ENCODE data around the gene PIKFYVE.

The PIKFYVE gene

DNA sequence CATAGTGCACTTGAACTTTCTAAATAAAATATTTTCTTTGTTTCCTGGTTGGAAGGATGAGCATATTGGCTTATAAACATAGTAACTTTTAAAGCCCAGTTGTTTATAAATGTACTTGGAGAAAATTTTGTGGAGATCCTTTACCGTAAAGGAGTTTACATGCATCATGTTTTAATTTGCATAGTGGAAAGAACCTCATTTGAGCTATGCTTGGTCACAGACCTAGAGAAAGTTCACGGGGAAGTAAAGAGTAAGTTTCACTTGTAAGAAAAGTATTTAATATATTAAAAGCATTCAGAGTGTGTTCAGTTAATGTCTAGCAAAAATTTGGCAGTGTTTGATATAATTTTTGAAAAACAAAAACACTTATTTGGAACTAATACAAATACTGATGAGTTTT is 45.3 kb downstream of the PIKFYVE start:
- H3K36me3 ChIP-seq (ENCODE audit: low read depth): peaks cover 38% of the 10 kb centered on the region
- TF ChIP-seq, protein P1, sequence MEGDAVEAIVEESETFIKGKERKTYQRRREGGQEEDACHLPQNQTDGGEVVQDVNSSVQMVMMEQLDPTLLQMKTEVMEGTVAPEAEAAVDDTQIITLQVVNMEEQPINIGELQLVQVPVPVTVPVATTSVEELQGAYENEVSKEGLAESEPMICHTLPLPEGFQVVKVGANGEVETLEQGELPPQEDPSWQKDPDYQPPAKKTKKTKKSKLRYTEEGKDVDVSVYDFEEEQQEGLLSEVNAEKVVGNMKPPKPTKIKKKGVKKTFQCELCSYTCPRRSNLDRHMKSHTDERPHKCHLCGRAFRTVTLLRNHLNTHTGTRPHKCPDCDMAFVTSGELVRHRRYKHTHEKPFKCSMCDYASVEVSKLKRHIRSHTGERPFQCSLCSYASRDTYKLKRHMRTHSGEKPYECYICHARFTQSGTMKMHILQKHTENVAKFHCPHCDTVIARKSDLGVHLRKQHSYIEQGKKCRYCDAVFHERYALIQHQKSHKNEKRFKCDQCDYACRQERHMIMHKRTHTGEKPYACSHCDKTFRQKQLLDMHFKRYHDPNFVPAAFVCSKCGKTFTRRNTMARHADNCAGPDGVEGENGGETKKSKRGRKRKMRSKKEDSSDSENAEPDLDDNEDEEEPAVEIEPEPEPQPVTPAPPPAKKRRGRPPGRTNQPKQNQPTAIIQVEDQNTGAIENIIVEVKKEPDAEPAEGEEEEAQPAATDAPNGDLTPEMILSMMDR (IDR thresholded peaks at IDR 0.05; ENCODE audit: poor library complexity, severe bottlenecking): no peak
- no peaks in the 10 kb centered on the region for H3K4me1 ChIP-seq (ENCODE audit: insufficient read depth, poor library complexity, severe bottlenecking)
- H3K4me3 ChIP-seq (ENCODE audit: severe bottlenecking): no peak overlapping the region
- ATAC-seq (ENCODE audit: low read depth): no peak
- DNase-seq (ENCODE audit: low spot score): no peak
- no peaks in the 10 kb centered on the region for H3K9me3 ChIP-seq (ENCODE audit: severe bottlenecking)
- no peak overlapping the region for H3K27ac ChIP-seq (ENCODE audit: poor library complexity, severe bottlenecking)
- no peaks in the 10 kb centered on the region for H3K27me3 ChIP-seq (ENCODE audit: insufficient read depth, poor library complexity, severe bottlenecking)

DNA sequence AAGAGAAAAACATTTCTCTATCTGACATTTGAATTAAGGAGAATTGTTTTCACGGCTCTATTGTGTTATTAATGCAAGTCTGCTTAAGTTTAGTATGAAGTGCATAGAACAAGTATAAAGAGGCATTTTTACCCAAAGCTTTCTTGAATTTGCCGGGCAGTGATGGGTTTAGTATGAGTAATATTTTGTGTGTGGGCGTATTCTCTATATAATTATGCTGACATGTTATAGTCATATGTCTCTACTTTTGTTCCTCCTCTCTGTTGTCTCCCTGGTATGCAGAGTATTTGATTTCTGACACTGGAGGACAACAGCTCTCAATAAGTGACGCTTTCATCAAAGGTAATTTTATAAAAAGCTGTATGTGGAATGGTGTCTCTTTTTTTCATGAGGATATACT is 45.9 kb downstream of the PIKFYVE start:
- Histone ChIP-seq H3K9me3 (ENCODE audit: severe bottlenecking) (no peaks in the 10 kb centered on the region), H3K36me3 (ENCODE audit: low read depth) (peaks cover 40% of the 10 kb centered on the region), H3K27ac (ENCODE audit: poor library complexity, severe bottlenecking) (no peak overlapping the region), H3K4me3 (ENCODE audit: severe bottlenecking) (no peak overlapping the region), H3K27me3 (ENCODE audit: insufficient read depth, poor library complexity, severe bottlenecking) (no peaks in the 10 kb centered on the region), H3K4me1 (ENCODE audit: insufficient read depth, poor library complexity, severe bottlenecking) (no peaks in the 10 kb centered on the region)
- TF ChIP-seq, protein P1 (IDR thresholded peaks at IDR 0.05; ENCODE audit: poor library complexity, severe bottlenecking): no peak
- DNase-seq (ENCODE audit: low spot score) (no peak), ATAC-seq (ENCODE audit: low read depth) (no peak)

- DNase-seq (ENCODE audit: low spot score): no peak
- H3K36me3 ChIP-seq (ENCODE audit: low read depth): peaks cover 51% of the 10 kb centered on the region
- no peak overlapping the region for H3K4me3 ChIP-seq (ENCODE audit: severe bottlenecking)
- H3K27ac ChIP-seq (ENCODE audit: poor library complexity, severe bottlenecking): no peak overlapping the region
- H3K4me1 ChIP-seq (ENCODE audit: insufficient read depth, poor library complexity, severe bottlenecking): no peaks in the 10 kb centered on the region
- TF ChIP-seq, protein P1 (IDR thresholded peaks at IDR 0.05; ENCODE audit: poor library complexity, severe bottlenecking): no peak
- no peaks in the 10 kb centered on the region for H3K9me3 ChIP-seq (ENCODE audit: severe bottlenecking)
- no peak for ATAC-seq (ENCODE audit: low read depth)
- H3K27me3 ChIP-seq (ENCODE audit: insufficient read depth, poor library complexity, severe bottlenecking): no peaks in the 10 kb centered on the region
These were observed 49.2 kb downstream of the PIKFYVE start for GRCh38 chr2:208315081-208315788.

DNA sequence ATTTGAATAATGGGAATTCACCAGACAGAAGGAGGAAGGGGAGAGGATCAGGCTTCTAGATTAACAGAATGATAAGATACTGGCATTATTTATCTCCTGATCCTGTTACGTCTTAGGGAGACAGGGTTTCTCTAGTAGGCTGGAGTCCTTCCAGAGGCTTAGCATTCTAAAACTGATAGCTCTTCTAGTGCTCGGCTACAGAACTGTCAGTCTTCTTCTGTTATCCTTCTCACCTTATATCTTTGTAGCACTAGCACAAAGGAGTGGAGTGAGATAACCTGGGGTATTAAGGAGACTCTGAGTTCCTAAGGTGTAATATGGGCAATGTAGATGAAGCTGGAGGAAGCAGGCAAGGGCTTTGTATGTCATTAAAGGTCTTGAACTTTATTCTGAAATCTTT is 52.1 kb downstream of the PIKFYVE start:
- Histone ChIP-seq H3K27me3 (ENCODE audit: insufficient read depth, poor library complexity, severe bottlenecking) (no peaks in the 10 kb centered on the region), H3K27ac (ENCODE audit: poor library complexity, severe bottlenecking) (no peak overlapping the region), H3K4me1 (ENCODE audit: insufficient read depth, poor library complexity, severe bottlenecking) (no peaks in the 10 kb centered on the region), H3K4me3 (ENCODE audit: severe bottlenecking) (no peak overlapping the region), H3K9me3 (ENCODE audit: severe bottlenecking) (no peaks in the 10 kb centered on the region), H3K36me3 (ENCODE audit: low read depth) (peaks cover 49% of the 10 kb centered on the region)
- no peak for DNase-seq (ENCODE audit: low spot score)
- ATAC-seq (ENCODE audit: low read depth): no peak
- TF ChIP-seq, protein P1 (IDR thresholded peaks at IDR 0.05; ENCODE audit: poor library complexity, severe bottlenecking): no peak

DNA sequence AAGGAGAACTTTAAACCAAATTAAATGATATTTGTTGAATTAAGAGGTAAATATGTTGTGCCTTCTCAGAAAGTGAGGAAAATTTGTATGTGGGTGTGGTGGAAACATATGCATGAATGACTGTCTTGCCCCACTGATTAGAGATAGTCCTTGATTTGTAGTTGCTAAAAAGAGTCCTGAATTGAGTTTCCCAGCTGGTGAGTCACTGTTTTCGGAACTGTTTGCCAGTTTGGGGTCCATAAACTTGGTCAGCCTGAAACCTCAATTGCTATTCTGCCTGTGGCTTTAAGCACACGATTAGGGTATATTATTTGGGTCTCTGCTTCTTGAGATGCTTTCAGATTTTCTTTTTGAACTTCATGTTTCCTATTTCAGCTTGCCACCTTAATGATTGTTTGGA is 53.3 kb downstream of the PIKFYVE start:
- TF ChIP-seq, protein P1 (IDR thresholded peaks at IDR 0.05; ENCODE audit: poor library complexity, severe bottlenecking): no peak
- Histone ChIP-seq H3K27me3 (ENCODE audit: insufficient read depth, poor library complexity, severe bottlenecking) (no peaks in the 10 kb centered on the region), H3K4me3 (ENCODE audit: severe bottlenecking) (no peak overlapping the region), H3K9me3 (ENCODE audit: severe bottlenecking) (no peaks in the 10 kb centered on the region), H3K4me1 (ENCODE audit: insufficient read depth, poor library complexity, severe bottlenecking) (no peaks in the 10 kb centered on the region), H3K27ac (ENCODE audit: poor library complexity, severe bottlenecking) (no peak overlapping the region), H3K36me3 (ENCODE audit: low read depth) (peaks cover 47% of the 10 kb centered on the region)
- DNase-seq (ENCODE audit: low spot score) (no peak), ATAC-seq (ENCODE audit: low read depth) (no peak)
